ENCODE results near the gene OXTR. TPM values are rescaled to one million over a fixed set of nuclear protein-coding genes. Genes with fewer than 3 reads are reported as not detected.

Gene OXTR
- total and polyA plus RNA-seq, 4 experiments from 2014 or later: 0.15 to 1.1 (median 0.94) TPM; not detected in 1

GRCh38 chr3:8752832-8753231 lies 16.6 kb downstream of the OXTR start:
- ChIA-PET CTCF (ENCODE audit: partially characterized antibody) (interaction anchor here (2.2 kb wide), 1 partner anchor 17 kb away, joined by 9 read pairs; the partner anchor contains the start of gene OXTR), POLR2A (ENCODE audit: partially characterized antibody) (no interaction called here)
- Histone ChIP-seq H3K4me1 (ENCODE audit: insufficient read depth, low read length) (no peaks in the 10 kb centered on the region), H3K9me3 (ENCODE audit: control insufficient read depth in 1 of 2, low read length in 2 of 2) (no peaks in the 10 kb centered on the region), H3K27ac (ENCODE audit: low read depth, low read length) (no peak overlapping the region), H3K4me3 (ENCODE audit: low read length in 2 of 2) (no peak overlapping the region), H3K27me3 (ENCODE audit: insufficient read depth, low read length) (no peaks in the 10 kb centered on the region), H3K36me3 (ENCODE audit: insufficient read depth, low read length) (no peaks in the 10 kb centered on the region)
- H3K9me3 Mint-ChIP-seq: peaks cover 0 to 2% (median 0%) of the 10 kb centered on the region in 8 donors
- no peak for DNase-seq
- no peaks in the 10 kb centered on the region for H3K4me1 Mint-ChIP-seq
- intact Hi-C loops (cut with micrococcal nuclease): no loop called here
- no peaks in the 10 kb centered on the region for H3K36me3 Mint-ChIP-seq
- no peak overlapping the region for H3K4me3 Mint-ChIP-seq
- H3K27me3 Mint-ChIP-seq: peaks cover 0 to 3% of the 10 kb centered on the region in 2 donors
- no peak overlapping the region for H3K27ac Mint-ChIP-seq

GRCh38 chr3:8749316-8749715 lies 20.1 kb downstream of the OXTR start:
- H3K27me3 ChIP-seq (ENCODE audit: insufficient read depth, low read length): no peaks in the 10 kb centered on the region
- Mint-ChIP-seq H3K4me1 (no peaks in the 10 kb centered on the region), H3K36me3 (no peaks in the 10 kb centered on the region), H3K27me3 (no peaks in the 10 kb centered on the region), H3K27ac (no peak overlapping the region), H3K9me3 (peaks cover 0 to 2% (median 0%) of the 10 kb centered on the region in 8 donors), H3K4me3 (no peak overlapping the region)
- intact Hi-C loops (cut with micrococcal nuclease): no loop called here
- CTCF ChIA-PET (ENCODE audit: partially characterized antibody): interaction anchor here (1.0 kb wide), 1 partner anchor 21 kb away, joined by 4 read pairs; the partner anchor contains the start of gene OXTR
- no peak overlapping the region for H3K4me3 ChIP-seq (ENCODE audit: low read length in 2 of 2)
- no peaks in the 10 kb centered on the region for H3K36me3 ChIP-seq (ENCODE audit: insufficient read depth, low read length)
- no peaks in the 10 kb centered on the region for H3K9me3 ChIP-seq (ENCODE audit: control insufficient read depth in 1 of 2, low read length in 2 of 2)
- POLR2A ChIA-PET (ENCODE audit: partially characterized antibody): no interaction called here
- DNase-seq: no peak
- H3K4me1 ChIP-seq (ENCODE audit: insufficient read depth, low read length): no peaks in the 10 kb centered on the region
- H3K27ac ChIP-seq (ENCODE audit: low read depth, low read length): no peak overlapping the region

- DNase-seq: no peak
- H3K36me3 ChIP-seq (ENCODE audit: insufficient read depth, low read length): no peaks in the 10 kb centered on the region
- no peak overlapping the region for H3K27ac ChIP-seq (ENCODE audit: low read depth, low read length)
- Mint-ChIP-seq H3K27me3 (peaks cover 2 to 4% of the 10 kb centered on the region in 2 donors), H3K4me1 (no peaks in the 10 kb centered on the region), H3K36me3 (no peaks in the 10 kb centered on the region), H3K27ac (no peak overlapping the region), H3K4me3 (no peak overlapping the region), H3K9me3 (peaks cover 0 to 2% (median 0%) of the 10 kb centered on the region in 8 donors)
- H3K27me3 ChIP-seq (ENCODE audit: insufficient read depth, low read length): no peaks in the 10 kb centered on the region
- ChIA-PET CTCF (ENCODE audit: partially characterized antibody) (no interaction called here), POLR2A (ENCODE audit: partially characterized antibody) (no interaction called here)
- no peaks in the 10 kb centered on the region for H3K9me3 ChIP-seq (ENCODE audit: control insufficient read depth in 1 of 2, low read length in 2 of 2)
- H3K4me1 ChIP-seq (ENCODE audit: insufficient read depth, low read length): no peaks in the 10 kb centered on the region
- intact Hi-C loops (cut with micrococcal nuclease): no loop called here
- H3K4me3 ChIP-seq (ENCODE audit: low read length in 2 of 2): no peak overlapping the region
These were observed 22.6 kb downstream of the OXTR start for GRCh38 chr3:8746780-8747345.

DNA sequence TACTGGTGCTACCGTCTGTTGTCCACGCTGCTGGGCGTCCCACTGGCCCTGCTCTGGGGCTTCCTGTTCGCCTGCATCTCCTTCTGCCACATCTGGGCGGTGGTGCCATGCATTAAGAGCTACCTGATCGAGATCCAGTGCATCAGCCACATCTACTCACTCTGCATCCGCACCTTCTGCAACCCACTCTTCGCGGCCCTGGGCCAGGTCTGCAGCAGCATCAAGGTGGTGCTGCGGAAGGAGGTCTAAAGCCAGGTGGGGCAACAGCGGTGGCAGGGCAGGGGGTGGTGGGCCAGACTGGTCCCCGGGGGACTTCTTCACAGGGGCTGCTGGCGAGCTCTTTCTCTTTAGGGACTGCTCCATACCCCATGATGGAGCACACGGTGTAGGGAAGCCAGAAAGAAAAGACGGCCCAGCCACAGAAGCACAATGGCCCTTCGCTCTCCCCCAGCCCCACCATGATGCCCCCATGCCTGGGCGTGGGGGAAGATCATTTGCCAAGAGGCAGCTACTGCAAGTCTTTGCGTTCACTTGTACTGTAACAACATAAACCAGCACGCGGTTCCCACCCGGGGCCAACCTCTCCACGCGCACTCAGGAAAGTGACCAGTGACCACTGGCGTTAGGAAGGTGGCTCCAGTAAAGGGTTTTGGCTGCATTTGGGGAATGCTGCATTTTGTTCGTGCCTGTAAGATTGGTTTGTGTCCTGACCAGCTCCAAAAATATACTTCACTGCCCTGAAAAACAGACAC lies 23.6 kb downstream of the OXTR start:
- no peak overlapping the region for H3K27ac ChIP-seq (ENCODE audit: low read depth, low read length)
- H3K27ac Mint-ChIP-seq: no peak overlapping the region
- peaks cover 2 to 7% of the 10 kb centered on the region in 2 donors for H3K27me3 Mint-ChIP-seq
- no peak overlapping the region for H3K4me3 Mint-ChIP-seq
- no peaks in the 10 kb centered on the region for H3K27me3 ChIP-seq (ENCODE audit: insufficient read depth, low read length)
- H3K9me3 Mint-ChIP-seq: peaks cover 0 to 2% (median 0%) of the 10 kb centered on the region in 8 donors
- H3K4me1 ChIP-seq (ENCODE audit: insufficient read depth, low read length): no peaks in the 10 kb centered on the region
- no peak for DNase-seq
- POLR2A ChIA-PET (ENCODE audit: partially characterized antibody): no interaction called here
- H3K36me3 ChIP-seq (ENCODE audit: insufficient read depth, low read length): no peaks in the 10 kb centered on the region
- H3K36me3 Mint-ChIP-seq: no peaks in the 10 kb centered on the region
- CTCF ChIA-PET (ENCODE audit: partially characterized antibody): no interaction called here
- no peaks in the 10 kb centered on the region for H3K9me3 ChIP-seq (ENCODE audit: control insufficient read depth in 1 of 2, low read length in 2 of 2)
- intact Hi-C loops (cut with micrococcal nuclease): no loop called here
- no peaks in the 10 kb centered on the region for H3K4me1 Mint-ChIP-seq
- no peak overlapping the region for H3K4me3 ChIP-seq (ENCODE audit: low read length in 2 of 2)

- ChIA-PET POLR2A (ENCODE audit: partially characterized antibody) (no interaction called here), CTCF (ENCODE audit: partially characterized antibody) (interaction anchor here (1.4 kb wide), 1 partner anchor 19 kb away, joined by 3 read pairs; no protein-coding TSS in a partner anchor)
- Histone ChIP-seq H3K27ac (ENCODE audit: low read depth, low read length) (no peak overlapping the region), H3K27me3 (ENCODE audit: insufficient read depth, low read length) (no peaks in the 10 kb centered on the region), H3K36me3 (ENCODE audit: insufficient read depth, low read length) (no peaks in the 10 kb centered on the region), H3K4me1 (ENCODE audit: insufficient read depth, low read length) (no peaks in the 10 kb centered on the region), H3K4me3 (ENCODE audit: low read length in 2 of 2) (no peak overlapping the region), H3K9me3 (ENCODE audit: control insufficient read depth in 1 of 2, low read length in 2 of 2) (no peaks in the 10 kb centered on the region)
- intact Hi-C loops (cut with micrococcal nuclease): no loop called here
- no peaks in the 10 kb centered on the region for H3K4me1 Mint-ChIP-seq
- peaks cover 0 to 2% (median 0%) of the 10 kb centered on the region in 8 donors for H3K9me3 Mint-ChIP-seq
- no peak for DNase-seq
- peaks cover 2 to 7% of the 10 kb centered on the region in 2 donors for H3K27me3 Mint-ChIP-seq
- no peak overlapping the region for H3K4me3 Mint-ChIP-seq
- H3K27ac Mint-ChIP-seq: no peak overlapping the region
- no peaks in the 10 kb centered on the region for H3K36me3 Mint-ChIP-seq
These were observed 25.5 kb downstream of the OXTR start for GRCh38 chr3:8743911-8744310.

DNA sequence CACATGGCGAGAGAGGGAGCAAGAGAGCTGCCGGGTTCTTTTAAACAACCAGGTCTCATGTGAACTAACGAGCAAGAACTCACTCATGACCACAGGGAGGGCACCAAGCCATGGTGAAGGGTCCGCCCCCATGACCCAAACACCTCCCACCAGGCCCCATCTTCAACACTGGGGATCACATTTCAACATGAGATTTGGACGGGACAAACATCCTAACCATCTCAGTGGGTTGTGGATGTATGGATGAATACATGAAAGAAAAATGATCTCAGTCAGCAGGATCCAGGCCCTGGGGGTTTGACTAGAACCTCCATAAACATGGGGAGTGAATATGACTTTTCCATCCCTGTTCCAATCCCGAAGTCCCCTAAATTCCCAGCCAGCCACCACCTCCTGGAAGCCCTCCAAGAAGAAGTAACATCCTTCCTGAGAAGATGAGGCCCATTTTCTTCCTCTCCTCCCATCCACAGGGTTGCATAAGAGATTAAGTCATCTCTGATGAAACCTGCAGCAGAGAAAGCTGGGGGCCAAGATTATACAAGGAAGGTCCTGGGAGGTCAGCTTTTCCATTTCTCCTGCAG lies 26.3 kb downstream of the OXTR start:
- intact Hi-C loops (cut with micrococcal nuclease): no loop called here
- peaks cover 0 to 2% (median 0%) of the 10 kb centered on the region in 8 donors for H3K9me3 Mint-ChIP-seq
- no peak for DNase-seq
- peaks cover 0 to 3% (median 0%) of the 10 kb centered on the region in 4 donors for H3K4me1 Mint-ChIP-seq
- Histone ChIP-seq H3K4me1 (ENCODE audit: insufficient read depth, low read length) (no peaks in the 10 kb centered on the region), H3K36me3 (ENCODE audit: insufficient read depth, low read length) (no peaks in the 10 kb centered on the region), H3K4me3 (ENCODE audit: low read length in 2 of 2) (no peak overlapping the region), H3K9me3 (ENCODE audit: control insufficient read depth in 1 of 2, low read length in 2 of 2) (no peaks in the 10 kb centered on the region), H3K27me3 (ENCODE audit: insufficient read depth, low read length) (no peaks in the 10 kb centered on the region), H3K27ac (ENCODE audit: low read depth, low read length) (no peak overlapping the region)
- no peak overlapping the region for H3K4me3 Mint-ChIP-seq
- peaks cover 2 to 7% of the 10 kb centered on the region in 2 donors for H3K27me3 Mint-ChIP-seq
- CTCF ChIA-PET (ENCODE audit: partially characterized antibody): no interaction called here
- no peaks in the 10 kb centered on the region for H3K36me3 Mint-ChIP-seq
- POLR2A ChIA-PET (ENCODE audit: partially characterized antibody): no interaction called here
- no peak overlapping the region for H3K27ac Mint-ChIP-seq

DNA sequence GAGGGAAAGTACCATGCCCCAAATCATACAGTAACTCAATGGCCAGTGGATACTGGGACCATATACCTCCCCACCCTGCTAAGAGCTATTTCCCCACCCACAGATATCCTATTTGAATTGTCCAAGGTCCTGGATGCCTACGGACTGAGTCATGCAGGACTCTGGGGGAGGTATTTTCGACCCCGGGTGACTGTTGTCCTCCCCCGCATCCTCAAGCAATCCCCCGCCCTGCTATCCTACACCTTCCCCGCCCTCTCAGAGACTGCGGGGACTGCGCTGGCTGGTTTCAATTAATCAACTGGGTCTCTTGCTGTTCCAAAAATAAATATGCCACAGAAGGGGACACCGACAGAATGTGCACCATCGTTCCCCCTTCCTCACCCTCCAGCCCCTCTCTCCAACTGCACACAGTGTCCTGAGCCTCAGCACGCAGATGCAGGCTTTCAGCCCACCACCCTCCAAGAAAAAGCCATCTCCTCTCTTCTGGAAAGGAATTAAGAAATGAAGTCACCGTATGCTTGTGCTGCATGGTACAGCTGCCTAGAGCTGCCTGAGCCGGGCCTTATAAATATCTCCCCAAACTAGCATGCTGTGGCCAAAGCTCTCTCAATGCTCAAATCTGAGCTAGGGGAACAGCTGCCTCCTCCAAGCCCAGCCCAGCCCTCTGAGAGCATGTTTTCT lies 27.7 kb downstream of the OXTR start:
- Mint-ChIP-seq H3K27ac (no peak overlapping the region), H3K9me3 (peaks cover 0 to 4% (median 0%) of the 10 kb centered on the region in 8 donors), H3K4me1 (peaks cover 0 to 3% (median 0%) of the 10 kb centered on the region in 4 donors), H3K27me3 (peaks cover 2 to 7% of the 10 kb centered on the region in 2 donors), H3K36me3 (no peaks in the 10 kb centered on the region), H3K4me3 (no peak overlapping the region)
- H3K4me1 ChIP-seq (ENCODE audit: insufficient read depth, low read length): no peaks in the 10 kb centered on the region
- H3K4me3 ChIP-seq (ENCODE audit: low read length in 2 of 2): no peak overlapping the region
- H3K9me3 ChIP-seq (ENCODE audit: control insufficient read depth in 1 of 2, low read length in 2 of 2): no peaks in the 10 kb centered on the region
- H3K27ac ChIP-seq (ENCODE audit: low read depth, low read length): no peak overlapping the region
- CTCF ChIA-PET (ENCODE audit: partially characterized antibody): no interaction called here
- POLR2A ChIA-PET (ENCODE audit: partially characterized antibody): no interaction called here
- H3K36me3 ChIP-seq (ENCODE audit: insufficient read depth, low read length): no peaks in the 10 kb centered on the region
- intact Hi-C loops (cut with micrococcal nuclease): no loop called here
- H3K27me3 ChIP-seq (ENCODE audit: insufficient read depth, low read length): no peaks in the 10 kb centered on the region
- DNase-seq: no peak
